A673 (cell line): ENCODE data around the gene ASMTL. TPM values are rescaled to one million over a fixed set of nuclear protein-coding genes. Genes with fewer than 3 reads are reported as not detected.

Experiments
- BruUV-seq: library from RNA; stranded (reverse); fragments of 400-500 nt; replicated peaks from 2 replicates; lab custom pipeline; 2021; lab: Mats Ljungman, UMichigan
- CTCF ChIA-PET: fragments of 300-600 bp; sonication (Branson Sonifier 250); formaldehyde crosslinking; loops from one replicate; lab custom pipeline; 2022; ENCODE audit warnings: antibody characterized with exemption; lab: Charles Lee
- POLR2A ChIA-PET: fragments of 300-600 bp; sonication (Branson Sonifier 250); formaldehyde crosslinking; loops from one replicate; lab custom pipeline; 2022; ENCODE audit warnings: antibody characterized with exemption; ENCODE audit not compliant: low non-redundant PET; lab: Charles Lee
- DNase-seq: peaks from one replicate; pipeline ENCODE4 v3.0.0-alpha.2; 2015; ENCODE audit warnings: low spot score
- H3K27ac ChIP-seq: fragments of 200-600 bp; sonication (generic); 2 replicates; pipeline ENCODE4 v1.5.1; 2016; ENCODE audit warnings: mixed run types, low read depth, mild to moderate bottlenecking, mixed read lengths, antibody characterized with exemption, low read length; ENCODE audit not compliant: poor library complexity, severe bottlenecking
- H3K27me3 ChIP-seq: fragments of 200-600 bp; sonication (generic); replicated peaks from 2 replicates; pipeline ENCODE4 v1.6.1; 2017; ENCODE audit warnings: mixed run types, low read depth, mild to moderate bottlenecking, mixed read lengths, antibody characterized with exemption, low read length; ENCODE audit not compliant: insufficient read depth, poor library complexity
- H3K36me3 ChIP-seq: fragments of 200-600 bp; sonication (generic); 2 replicates; pipeline ENCODE4 v1.6.1; 2016; ENCODE audit warnings: mixed run types, mild to moderate bottlenecking, mixed read lengths, antibody characterized with exemption, low read length; ENCODE audit not compliant: insufficient read depth, poor library complexity, severe bottlenecking
- H3K4me1 ChIP-seq: fragments of 200-600 bp; sonication (generic); 2 replicates; pipeline ENCODE4 v1.6.1; 2017; ENCODE audit warnings: mixed run types, mild to moderate bottlenecking, mixed read lengths, antibody characterized with exemption, low read length; ENCODE audit not compliant: insufficient read depth, poor library complexity, severe bottlenecking
- H3K4me3 ChIP-seq: fragments of 200-600 bp; sonication (generic); 2 replicates; pipeline ENCODE4 v1.5.1; 2016; ENCODE audit warnings: low read depth, mixed run types, mild to moderate bottlenecking, mixed read lengths, low read length; ENCODE audit not compliant: poor library complexity, severe bottlenecking
- H3K9me3 ChIP-seq: fragments of 200-600 bp; sonication (generic); 2 replicates; pipeline ENCODE4 v1.6.1; 2016; ENCODE audit warnings: mixed run types, low read depth, mild to moderate bottlenecking, mixed read lengths, antibody characterized with exemption, low read length; ENCODE audit not compliant: poor library complexity, severe bottlenecking
- CTCF ChIP-seq: fragments of 300-800, 200-600 bp; sonication (generic); conservative IDR thresholded peaks from 2 replicates; pipeline ENCODE4 v1.5.1; 2017; ENCODE audit warnings: low read depth, mild to moderate bottlenecking, antibody characterized with exemption, low read length, moderate library complexity, mixed read lengths
- EZH2 ChIP-seq: fragments of 200-600 bp; sonication (generic); IDR thresholded peaks from 2 replicates; pipeline ENCODE4 v1.6.1; 2017; ENCODE audit warnings: borderline replicate concordance, low read depth, mild to moderate bottlenecking, mixed read lengths, antibody characterized with exemption, low read length; ENCODE audit not compliant: poor library complexity, severe bottlenecking
- intact Hi-C: fragments of 100-400 bp; cut with micrococcal nuclease; formaldehyde crosslinking; loops from one replicate; pipeline ENCODE4 v1.10.0; 2022; ENCODE audit not compliant: unreplicated experiment
- total RNA-seq: library from RNA; stranded (reverse); gene quantifications from 2 replicates; pipeline ENCODE4 v1.2.3, GENCODE V29; 2021

ASMTL gene
- total RNA-seq, 1 experiment from 2014 or later, result 24.9 TPM

GRCh38 chrX:1434871-1435240, 17.9 kb downstream of the ASMTL start:
- POLR2A ChIA-PET, result no interaction called here
- Histone ChIP-seq H3K4me1 (no peaks in the 10 kb centered on the region), H3K9me3 (no peaks in the 10 kb centered on the region), H3K4me3 (no peak overlapping the region), H3K27me3 (no peaks in the 10 kb centered on the region), H3K36me3 (peaks cover 5% of the 10 kb centered on the region), H3K27ac (no peak overlapping the region)
- no peak for TF ChIP-seq CTCF
- TF ChIP-seq EZH2, result no peak
- DNase-seq, result no peak
- intact Hi-C loops, result no loop called here
- no TSS peak for BruUV-seq
- CTCF ChIA-PET, result no interaction called here

GRCh38 chrX:1433646-1434357, 18.9 kb downstream of the ASMTL start:
- Histone ChIP-seq H3K27me3 (no peaks in the 10 kb centered on the region), H3K4me3 (no peak overlapping the region), H3K9me3 (no peaks in the 10 kb centered on the region), H3K27ac (no peak overlapping the region), H3K4me1 (no peaks in the 10 kb centered on the region), H3K36me3 (peaks cover 5% of the 10 kb centered on the region)
- no peak for TF ChIP-seq CTCF
- TF ChIP-seq EZH2, result no peak
- ChIA-PET POLR2A (no interaction called here), CTCF (no interaction called here)
- no peak for DNase-seq
- intact Hi-C loops, result no loop called here
- BruUV-seq, result no TSS peak

GRCh38 chrX:1430451-1430850, 22.3 kb downstream of the ASMTL start:
- H3K27ac ChIP-seq, result no peak overlapping the region
- H3K4me1 ChIP-seq, result no peaks in the 10 kb centered on the region
- peaks cover 2% of the 10 kb centered on the region for H3K36me3 ChIP-seq
- TF ChIP-seq EZH2 (no peak), CTCF (no peak)
- H3K4me3 ChIP-seq, result no peak overlapping the region
- BruUV-seq, result no TSS peak
- intact Hi-C loops, result no loop called here
- ChIA-PET POLR2A (no interaction called here), CTCF (no interaction called here)
- no peak for DNase-seq
- H3K27me3 ChIP-seq, result no peaks in the 10 kb centered on the region
- no peaks in the 10 kb centered on the region for H3K9me3 ChIP-seq
